GM13977 (cell line): ENCODE measurements around the gene AKAP8.

Experiments used
- DNase-seq: peaks from one replicate; pipeline ENCODE4 v3.0.0; 2012; ENCODE audit warnings: low spot score
- in situ Hi-C: fragments of 300-500 bp; cut with MboI; formaldehyde crosslinking; loops from one replicate; pipeline ENCODE4 v1.12.0; 2022; ENCODE audit warnings: low sequenced_read_pairs, low pct_unique_long_range_greater_than_20kb, mixed read lengths, inconsistent platforms; ENCODE audit not compliant: unreplicated experiment
- TF ChIP-seq, protein P1 (sequence below): IDR thresholded peaks from 2 replicates; pipeline ENCODE4 v1.5.1; 2012; ENCODE audit warnings: mild to moderate bottlenecking, control low read depth; ENCODE audit not compliant: insufficient read depth; ENCODE audit errors: extremely low read depth, missing control alignments

Gene AKAP8

DNA sequence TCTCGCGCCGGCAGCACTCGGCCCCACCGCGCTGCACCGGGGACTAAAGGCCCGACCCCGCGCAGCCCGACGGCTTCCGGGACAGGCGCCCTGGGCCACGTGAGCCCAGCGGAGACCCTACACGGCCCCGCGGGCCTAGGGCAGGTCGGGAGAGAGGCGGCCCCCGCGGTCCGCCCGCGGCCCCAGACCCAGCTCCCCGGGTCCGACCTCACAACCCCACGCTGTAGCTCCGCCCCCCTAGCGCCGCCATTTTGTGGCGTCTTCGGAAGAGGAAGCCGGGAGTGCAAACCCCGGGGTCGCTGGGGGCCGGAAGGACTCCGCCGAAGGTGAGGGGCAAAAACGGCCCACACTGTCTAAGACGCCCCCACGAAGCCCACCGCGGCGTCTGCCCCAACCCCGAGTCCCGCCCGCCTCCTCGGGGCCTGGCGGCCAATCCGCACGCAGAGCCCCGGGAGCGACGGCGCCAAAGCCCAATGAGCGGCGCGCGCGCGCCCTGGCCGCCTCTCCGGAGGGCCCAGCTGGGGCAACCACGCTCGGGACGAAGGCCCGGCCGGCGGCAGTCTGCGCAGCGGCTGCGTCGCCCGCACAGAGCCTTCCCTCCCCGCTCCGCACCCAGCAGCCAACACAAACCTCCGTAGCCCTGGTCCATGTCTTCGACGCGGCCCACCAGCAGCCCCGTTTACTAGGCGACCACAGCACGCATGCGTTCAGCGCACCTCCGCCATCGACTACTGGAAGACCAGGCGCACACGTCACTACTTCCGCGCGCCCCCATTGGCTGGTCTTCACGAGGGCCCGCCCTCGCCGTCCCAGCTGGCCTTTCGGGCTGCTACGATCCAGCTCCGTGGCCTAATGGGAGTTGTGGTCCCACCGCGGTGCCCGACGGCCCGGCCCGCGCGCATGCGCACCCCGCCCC, at the start of gene AKAP8:
Gene AKAP8, minus strand, starts transcription at position 705 of the 916 bp plus-strand sequence. Its CDS starts 56 bp downstream, at position 649.
- peak; percentile 99 for DNase-seq
- TF ChIP-seq, protein P1, sequence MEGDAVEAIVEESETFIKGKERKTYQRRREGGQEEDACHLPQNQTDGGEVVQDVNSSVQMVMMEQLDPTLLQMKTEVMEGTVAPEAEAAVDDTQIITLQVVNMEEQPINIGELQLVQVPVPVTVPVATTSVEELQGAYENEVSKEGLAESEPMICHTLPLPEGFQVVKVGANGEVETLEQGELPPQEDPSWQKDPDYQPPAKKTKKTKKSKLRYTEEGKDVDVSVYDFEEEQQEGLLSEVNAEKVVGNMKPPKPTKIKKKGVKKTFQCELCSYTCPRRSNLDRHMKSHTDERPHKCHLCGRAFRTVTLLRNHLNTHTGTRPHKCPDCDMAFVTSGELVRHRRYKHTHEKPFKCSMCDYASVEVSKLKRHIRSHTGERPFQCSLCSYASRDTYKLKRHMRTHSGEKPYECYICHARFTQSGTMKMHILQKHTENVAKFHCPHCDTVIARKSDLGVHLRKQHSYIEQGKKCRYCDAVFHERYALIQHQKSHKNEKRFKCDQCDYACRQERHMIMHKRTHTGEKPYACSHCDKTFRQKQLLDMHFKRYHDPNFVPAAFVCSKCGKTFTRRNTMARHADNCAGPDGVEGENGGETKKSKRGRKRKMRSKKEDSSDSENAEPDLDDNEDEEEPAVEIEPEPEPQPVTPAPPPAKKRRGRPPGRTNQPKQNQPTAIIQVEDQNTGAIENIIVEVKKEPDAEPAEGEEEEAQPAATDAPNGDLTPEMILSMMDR = no peak
- in situ Hi-C loops = no loop called here

DNA sequence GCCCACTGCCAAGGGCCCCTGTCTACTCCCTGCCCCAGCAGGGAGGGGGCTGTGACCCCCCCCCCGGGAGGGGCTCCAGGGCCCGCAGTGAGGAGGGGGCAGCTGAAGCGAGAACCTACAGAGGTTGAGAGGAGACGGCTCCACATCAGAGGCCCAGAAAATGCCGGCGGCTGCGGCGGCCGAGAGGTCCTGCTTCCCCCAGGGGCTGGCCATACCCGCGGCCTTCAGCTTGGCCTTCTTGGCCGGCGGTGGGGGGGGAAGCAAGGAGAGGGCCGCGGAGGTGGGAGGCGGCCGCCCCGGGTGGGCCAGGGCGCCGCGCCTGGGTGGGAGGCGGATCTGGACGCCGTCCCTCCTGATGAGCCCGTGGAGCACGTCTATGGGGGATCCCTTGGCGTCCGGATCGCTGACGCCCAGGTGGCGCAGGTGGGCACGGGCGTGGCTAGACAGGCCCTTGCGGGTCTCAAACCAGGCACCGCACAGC, 48.4 kb upstream of the AKAP8 start:
- DNase-seq = no peak
- TF ChIP-seq, protein P1 = no peak
- in situ Hi-C loops = loop anchor here (10.0 kb wide), 1 partner anchor 127 kb away; no protein-coding TSS in a partner anchor

DNA sequence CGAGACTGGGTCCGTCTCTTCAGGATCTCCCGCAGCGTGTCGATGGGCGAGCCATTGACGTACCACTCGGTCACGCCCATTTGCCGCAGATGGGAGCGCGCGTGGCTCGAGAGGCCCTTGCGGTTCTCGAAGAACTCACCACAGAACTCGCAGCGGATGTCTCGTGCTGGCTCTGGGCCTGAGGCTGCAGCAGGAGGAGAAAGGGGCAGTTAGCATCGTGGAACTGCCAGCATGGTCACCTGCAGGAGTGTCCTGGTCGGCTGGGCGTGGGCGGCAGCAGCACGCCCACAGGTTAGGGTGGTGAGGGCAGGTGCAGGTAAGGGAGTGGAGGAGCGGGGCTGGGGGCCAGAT, 47.7 kb upstream of the AKAP8 start:
- TF ChIP-seq, protein P1 = no peak
- in situ Hi-C loops = loop anchor here (10.0 kb wide), 1 partner anchor 127 kb away; no protein-coding TSS in a partner anchor
- DNase-seq = no peak

DNA sequence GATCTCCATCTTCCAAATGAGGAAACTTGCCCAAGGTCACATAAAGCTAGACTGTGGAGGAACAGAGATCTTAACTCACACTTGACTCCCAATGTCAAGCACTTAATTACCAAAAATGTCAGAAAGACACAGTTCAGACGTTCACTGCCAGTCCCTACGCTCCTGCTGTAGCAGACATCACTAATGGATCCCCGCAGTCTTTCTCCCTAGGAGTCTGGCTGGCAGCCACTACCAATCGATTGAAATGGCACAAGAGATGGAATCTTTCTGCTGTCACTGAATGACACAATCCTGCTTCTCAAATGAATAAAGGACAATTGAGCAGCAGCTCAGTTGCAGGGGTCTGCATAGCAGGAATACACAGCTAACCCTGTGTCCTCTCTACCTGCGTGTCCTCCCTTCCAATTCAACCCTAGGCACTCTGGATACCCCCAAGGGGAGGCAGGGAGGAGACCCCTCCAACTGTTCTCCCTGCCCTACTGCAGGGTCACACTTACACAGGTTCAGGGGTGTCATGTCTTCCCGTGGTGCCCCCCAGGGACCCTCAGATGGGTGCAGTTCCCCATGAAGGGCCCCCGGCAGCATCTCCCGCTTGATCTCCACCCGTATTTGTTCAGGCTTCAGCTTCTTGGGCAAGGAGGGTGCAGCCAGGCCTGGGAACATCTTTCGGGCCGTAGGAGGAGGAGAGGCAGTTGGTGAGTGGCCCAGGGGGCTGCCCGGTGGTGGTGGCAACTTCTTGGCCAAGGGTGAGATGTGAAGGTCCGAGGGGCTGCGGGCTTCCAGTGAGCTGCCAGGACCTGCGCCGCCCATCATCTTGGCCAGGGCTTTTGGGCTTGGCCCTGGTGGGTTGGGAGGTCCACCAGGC, 47.1 kb upstream of the AKAP8 start:
- in situ Hi-C loops = loop anchor here (10.0 kb wide), 1 partner anchor 128 kb away; no protein-coding TSS in a partner anchor
- DNase-seq = no peak
- TF ChIP-seq, protein P1 = no peak

DNA sequence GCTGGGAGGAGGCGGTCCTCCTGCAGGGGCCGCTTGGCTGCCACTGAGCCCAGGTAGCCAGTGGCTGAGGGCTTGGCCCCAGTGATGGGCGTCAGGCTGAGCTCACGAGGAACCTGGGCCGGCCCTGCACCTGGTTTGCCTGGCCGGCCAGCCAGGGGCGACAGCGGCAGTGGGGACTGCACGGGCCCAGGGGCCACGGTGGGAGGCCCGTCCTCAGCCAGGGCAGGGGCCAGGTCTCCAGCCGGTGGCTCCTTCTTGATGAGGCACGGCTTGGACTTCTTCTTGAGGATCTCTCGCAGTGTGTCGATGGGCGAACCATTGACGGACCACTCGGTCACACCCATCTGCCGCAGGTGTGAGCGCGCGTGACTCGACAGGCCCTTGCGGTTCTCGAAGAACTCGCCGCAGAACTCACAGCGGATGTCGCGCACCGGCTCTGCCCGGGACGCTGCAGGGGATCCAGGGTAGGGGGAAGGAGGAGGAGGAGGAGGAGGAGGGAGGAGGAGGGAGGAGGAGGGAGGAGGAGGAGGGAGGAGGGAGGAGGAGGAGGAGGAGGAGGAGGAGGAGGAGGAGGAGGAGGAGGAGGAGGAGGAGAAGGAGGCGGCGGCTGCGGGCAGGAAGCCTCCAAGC, 45.8 kb upstream of the AKAP8 start:
- DNase-seq = no peak
- in situ Hi-C loops = loop anchor here (10.0 kb wide), 1 partner anchor 129 kb away; no protein-coding TSS in a partner anchor
- TF ChIP-seq, protein P1 = no peak
